Measurements from ENCODE around the gene ACTL7B.

- TF ChIP-seq FOXJ3 (CRISPR knock-in tag; IDR thresholded peaks at IDR 0.05; ENCODE audit: borderline replicate concordance) = no peak
- no peak for TF ChIP-seq MXD4 (CRISPR knock-in tag; IDR thresholded peaks at IDR 0.05; ENCODE audit: borderline replicate concordance)
- no peak for TF ChIP-seq KAT7 (CRISPR knock-in tag; IDR thresholded peaks at IDR 0.05; ENCODE audit: borderline replicate concordance)
- TF ChIP-seq CTCF (IDR thresholded peaks at IDR 0.05) = no peak
- TF ChIP-seq ERG (CRISPR knock-in tag; IDR thresholded peaks at IDR 0.05) = no peak
- no peak for TF ChIP-seq ELF4 (CRISPR knock-in tag; IDR thresholded peaks at IDR 0.05; ENCODE audit: low read depth)
- TF ChIP-seq ZNF281 (CRISPR knock-in tag; IDR thresholded peaks at IDR 0.05) = no peak
- no peak for TF ChIP-seq FOXP4 (CRISPR knock-in tag; IDR thresholded peaks at IDR 0.05)
- no peak for TF ChIP-seq SP1 (CRISPR knock-in tag; conservative IDR thresholded peaks at IDR 0.05)
Measured at GRCh38 chr9:108867116-108867515, 11.3 kb upstream of the ACTL7B start.
